Testis (tissue), 3 donors: ENCODE results near the gene SLC16A1. TPM values are rescaled to one million over a fixed set of nuclear protein-coding genes. Genes with fewer than 3 reads are reported as not detected.
"Not testable (repeated sequence)": the region's sequence is repeated elsewhere in the genome, so short reads cannot be mapped to it uniquely, and the experiment has no call there.

Experiments
- DNase-seq: peaks from one replicate; pipeline ENCODE4 v3.0.0-alpha.2; 2019
- H3K27ac ChIP-seq, 2 donors: fragments of 200-600 bp; sonication (generic); one replicate each; pipeline ENCODE4 v1.5.1; 2019
- H3K27me3 ChIP-seq: fragments of 200-600 bp; sonication (generic); one replicate; pipeline ENCODE4 v1.5.1; 2019
- H3K36me3 ChIP-seq: fragments of 200-600 bp; sonication (generic); one replicate; pipeline ENCODE4 v1.5.1; 2017; ENCODE audit warnings: low read depth; ENCODE audit errors: missing control alignments
- H3K4me1 ChIP-seq: fragments of 200-600 bp; sonication (generic); one replicate; pipeline ENCODE4 v1.5.1; 2019
- H3K4me3 ChIP-seq, 2 donors: fragments of 200-600 bp; sonication (generic); one replicate each; pipeline ENCODE4 v1.5.1; 2017 to 2019
- H3K9me3 ChIP-seq: fragments of 200-600 bp; sonication (generic); one replicate; pipeline ENCODE4 v1.5.1; 2017
- POLR2A ChIP-seq: fragments of 450-650 bp; IDR thresholded peaks from one replicate; pipeline ENCODE4 v1.6.1; 2017; ENCODE audit warnings: antibody characterized with exemption, mild to moderate bottlenecking, moderate library complexity
- WGBS, 2 donors: methylation state at CpG; one replicate each; pipeline ENCODE4 v1.1.5; 2018; 5-methylcytosine and 5-hydroxymethylcytosine counted together
- intact Hi-C: fragments of 100-400 bp; cut with DNase I; formaldehyde crosslinking; loops from one replicate; pipeline ENCODE4 v1.15.1; 2023; ENCODE audit warnings: low total_unique reads
- polyA plus RNA-seq: library from polyadenylated mRNA; stranded (reverse); fragments of 350-450 nt; fragmentation: Illumina TruSeq; extraction: RNeasy Lipid Tissue Mini Kit (QIAGEN cat#74804); gene quantifications from one replicate; pipeline ENCODE4 v1.2.3, GENCODE V29; 2014; ENCODE audit warnings: low read depth, low replicate concordance; ENCODE audit not compliant: insufficient read depth
- total RNA-seq, 2 donors: library from RNA; depleted of rRNA; stranded (reverse); fragments of >200 nt; gene quantifications; one replicate each; pipeline ENCODE4 v1.2.3, GENCODE V29; 2016
- TF ChIP-seq, protein P1 (sequence below), 3 experiments: fragments of 450-650 bp in 2 of 3; fragments of 200-600 bp in 1 of 3; sonication (generic) in 1 of 3; IDR thresholded peaks; one replicate each; pipeline ENCODE4 v1.5.1; 2016 to 2019; ENCODE audit warnings: antibody characterized with exemption in 3 of 3, mild to moderate bottlenecking in 2 of 3, moderate library complexity in 1 of 3

Gene SLC16A1
- total and polyA plus RNA-seq, 3 donors from 2014 or later = 70.3 to 130 (median 102) TPM

- no peak for TF ChIP-seq POLR2A
- TF ChIP-seq, protein P1, sequence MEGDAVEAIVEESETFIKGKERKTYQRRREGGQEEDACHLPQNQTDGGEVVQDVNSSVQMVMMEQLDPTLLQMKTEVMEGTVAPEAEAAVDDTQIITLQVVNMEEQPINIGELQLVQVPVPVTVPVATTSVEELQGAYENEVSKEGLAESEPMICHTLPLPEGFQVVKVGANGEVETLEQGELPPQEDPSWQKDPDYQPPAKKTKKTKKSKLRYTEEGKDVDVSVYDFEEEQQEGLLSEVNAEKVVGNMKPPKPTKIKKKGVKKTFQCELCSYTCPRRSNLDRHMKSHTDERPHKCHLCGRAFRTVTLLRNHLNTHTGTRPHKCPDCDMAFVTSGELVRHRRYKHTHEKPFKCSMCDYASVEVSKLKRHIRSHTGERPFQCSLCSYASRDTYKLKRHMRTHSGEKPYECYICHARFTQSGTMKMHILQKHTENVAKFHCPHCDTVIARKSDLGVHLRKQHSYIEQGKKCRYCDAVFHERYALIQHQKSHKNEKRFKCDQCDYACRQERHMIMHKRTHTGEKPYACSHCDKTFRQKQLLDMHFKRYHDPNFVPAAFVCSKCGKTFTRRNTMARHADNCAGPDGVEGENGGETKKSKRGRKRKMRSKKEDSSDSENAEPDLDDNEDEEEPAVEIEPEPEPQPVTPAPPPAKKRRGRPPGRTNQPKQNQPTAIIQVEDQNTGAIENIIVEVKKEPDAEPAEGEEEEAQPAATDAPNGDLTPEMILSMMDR (IDR thresholded peaks at IDR 0.05) = no peak
- peaks cover 14% of the 10 kb centered on the region for H3K4me1 ChIP-seq
- H3K4me3 ChIP-seq = no peak overlapping the region
- no peaks in the 10 kb centered on the region for H3K9me3 ChIP-seq
- H3K36me3 ChIP-seq = no peaks in the 10 kb centered on the region
- DNase-seq = no peak
- no peak overlapping the region for H3K27ac ChIP-seq
- 60 to 78% methylated on average over 3 of the region's 3 CpGs for WGBS, 2 donors
- H3K27me3 ChIP-seq = no peaks in the 10 kb centered on the region
- intact Hi-C loops = no loop called here
These were observed 4.4 kb upstream of the SLC16A1 start for GRCh38 chr1:112960384-112960783.

DNA sequence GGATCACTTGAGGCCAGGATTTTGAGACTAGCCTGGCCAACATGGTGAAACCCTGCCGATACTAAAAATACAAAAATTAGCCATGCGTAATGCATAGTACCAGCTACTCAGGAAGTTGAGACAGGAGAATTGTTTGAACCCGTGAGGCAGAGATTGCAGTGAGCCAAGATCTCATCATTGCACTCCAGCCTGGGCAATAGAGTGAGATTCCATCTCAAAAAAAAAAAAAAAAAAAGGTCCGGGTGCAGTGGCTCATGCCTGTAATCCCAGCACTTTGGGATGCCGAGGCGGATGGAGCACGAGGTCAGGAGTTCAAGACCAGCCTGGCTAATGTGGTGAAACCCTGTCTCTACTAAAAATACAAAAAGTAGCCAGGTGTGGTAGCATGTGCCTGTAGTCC, 2.2 kb upstream of the SLC16A1 start:
- H3K9me3 ChIP-seq, H3K36me3 ChIP-seq, DNase-seq, intact Hi-C loops, H3K4me3 ChIP-seq, H3K27me3 ChIP-seq: not testable (repeated sequence)
- Histone ChIP-seq H3K27ac (peak overlapping the region; percentile 75 to 93), H3K4me1 (peaks cover 23% of the 10 kb centered on the region)
- 68 to 85% methylated on average over 7 of the region's 7 CpGs for WGBS, 2 donors

GRCh38 chr1:112957133-112957812, 1.3 kb upstream of the SLC16A1 start:
- Histone ChIP-seq H3K27ac (peak overlapping the region; percentile 75 to 93), H3K36me3 (no peaks in the 10 kb centered on the region), H3K27me3 (no peaks in the 10 kb centered on the region), H3K9me3 (no peaks in the 10 kb centered on the region), H3K4me3 (peak overlapping the region; percentile 84 to 99), H3K4me1 (peaks cover 23% of the 10 kb centered on the region)
- intact Hi-C loops = no loop called here
- peak; percentile 28 for DNase-seq
- no peak for TF ChIP-seq POLR2A
- TF ChIP-seq, protein P1 (IDR thresholded peaks at IDR 0.05) = no peak
- WGBS, 2 donors = 7 to 12% methylated on average over 11 of the region's 11 CpGs

- WGBS, 2 donors = 1 to 2% methylated on average over 22 to 38 of the region's 38 CpGs
These were observed 642 bp upstream of the SLC16A1 start for GRCh38 chr1:112956544-112957132.

More at GRCh38 chr1:112956544-112957132, 642 bp upstream of the SLC16A1 start:
- DNase-seq = peak; percentile 58
- H3K4me1 ChIP-seq = peaks cover 23% of the 10 kb centered on the region
- H3K27ac ChIP-seq = peak overlapping the region; percentile 75 to 93
- intact Hi-C loops = no loop called here
- no peaks in the 10 kb centered on the region for H3K36me3 ChIP-seq
- H3K9me3 ChIP-seq = no peaks in the 10 kb centered on the region
- H3K27me3 ChIP-seq = no peaks in the 10 kb centered on the region
- TF ChIP-seq POLR2A = no peak
- TF ChIP-seq, protein P1 (IDR thresholded peaks at IDR 0.05) = no peak
- peak overlapping the region; percentile 84 to 99 for H3K4me3 ChIP-seq
